Measurements from ENCODE around the gene GALNT7.

- no peak for TF ChIP-seq EP300 (IDR thresholded peaks at IDR 0.05)
- TF ChIP-seq, protein P1, sequence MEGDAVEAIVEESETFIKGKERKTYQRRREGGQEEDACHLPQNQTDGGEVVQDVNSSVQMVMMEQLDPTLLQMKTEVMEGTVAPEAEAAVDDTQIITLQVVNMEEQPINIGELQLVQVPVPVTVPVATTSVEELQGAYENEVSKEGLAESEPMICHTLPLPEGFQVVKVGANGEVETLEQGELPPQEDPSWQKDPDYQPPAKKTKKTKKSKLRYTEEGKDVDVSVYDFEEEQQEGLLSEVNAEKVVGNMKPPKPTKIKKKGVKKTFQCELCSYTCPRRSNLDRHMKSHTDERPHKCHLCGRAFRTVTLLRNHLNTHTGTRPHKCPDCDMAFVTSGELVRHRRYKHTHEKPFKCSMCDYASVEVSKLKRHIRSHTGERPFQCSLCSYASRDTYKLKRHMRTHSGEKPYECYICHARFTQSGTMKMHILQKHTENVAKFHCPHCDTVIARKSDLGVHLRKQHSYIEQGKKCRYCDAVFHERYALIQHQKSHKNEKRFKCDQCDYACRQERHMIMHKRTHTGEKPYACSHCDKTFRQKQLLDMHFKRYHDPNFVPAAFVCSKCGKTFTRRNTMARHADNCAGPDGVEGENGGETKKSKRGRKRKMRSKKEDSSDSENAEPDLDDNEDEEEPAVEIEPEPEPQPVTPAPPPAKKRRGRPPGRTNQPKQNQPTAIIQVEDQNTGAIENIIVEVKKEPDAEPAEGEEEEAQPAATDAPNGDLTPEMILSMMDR (IDR thresholded peaks at IDR 0.05) = no peak
- TF ChIP-seq POLR2A (IDR thresholded peaks at IDR 0.05) = no peak
Observed at GRCh38 chr4:173119818-173120217, 48.8 kb upstream of the GALNT7 start.

Data from ovary (tissue), 3 donors.